ENCODE results near the gene ARHGEF10L.
A peak's percentile ranks its signal among the peaks of the same experiment; 100 is the strongest.
"Not testable (repeated sequence)": the region's sequence is repeated elsewhere in the genome, so short reads cannot be mapped to it uniquely, and the experiment has no call there.

The ARHGEF10L gene

DNA sequence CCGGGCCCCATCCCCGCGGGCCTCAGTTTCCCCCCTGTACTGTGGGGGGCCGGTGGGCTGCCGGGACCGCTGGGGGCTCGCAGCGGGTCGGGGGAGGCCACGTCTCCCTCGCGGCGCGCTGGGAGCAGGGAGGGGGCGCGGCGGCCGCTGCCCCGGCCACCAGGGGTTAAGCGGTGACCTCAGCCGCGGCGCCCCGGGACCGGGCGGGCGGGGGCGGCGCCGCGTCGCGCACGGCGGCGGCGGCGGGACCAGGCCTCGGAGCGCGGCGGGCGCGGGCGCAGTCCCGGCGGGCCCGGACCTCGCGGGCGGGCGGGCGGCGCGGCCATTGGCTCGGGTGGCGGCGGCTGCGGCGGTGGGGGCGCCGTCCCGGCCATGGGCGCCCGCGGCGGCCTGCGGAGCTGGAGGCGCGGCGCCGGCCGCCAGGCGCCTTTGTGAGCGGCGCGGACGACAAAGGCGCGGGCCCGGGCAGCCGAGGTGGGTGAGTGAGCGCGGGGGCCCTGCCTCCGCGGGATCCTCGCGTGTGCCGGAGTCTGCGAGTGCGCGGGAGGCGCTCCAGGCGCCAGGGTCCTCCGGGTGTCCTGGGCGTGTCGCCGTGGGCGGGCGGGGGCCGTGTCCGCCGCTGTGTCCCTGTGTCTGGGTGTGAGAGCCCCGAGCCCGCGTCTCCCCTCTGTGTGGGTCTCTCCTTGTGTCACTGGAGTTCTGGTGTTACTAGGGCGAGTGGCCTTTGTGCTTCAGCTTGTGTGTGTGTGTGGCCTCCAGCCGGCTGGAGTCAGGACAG is at the start of gene ARHGEF10L:
ARHGEF10L (plus strand) TSS at position 222 of the 778 bp plus-strand sequence. CDS start 40,898 bp downstream, outside the sequence.
- no peak for DNase-seq (ENCODE audit: low read depth, low spot score)

- DNase-seq (ENCODE audit: low read depth, low spot score) = not testable (repeated sequence)
Measured at GRCh38 chr1:17489768-17490417, 49.6 kb upstream of the ARHGEF10L start.

DNA sequence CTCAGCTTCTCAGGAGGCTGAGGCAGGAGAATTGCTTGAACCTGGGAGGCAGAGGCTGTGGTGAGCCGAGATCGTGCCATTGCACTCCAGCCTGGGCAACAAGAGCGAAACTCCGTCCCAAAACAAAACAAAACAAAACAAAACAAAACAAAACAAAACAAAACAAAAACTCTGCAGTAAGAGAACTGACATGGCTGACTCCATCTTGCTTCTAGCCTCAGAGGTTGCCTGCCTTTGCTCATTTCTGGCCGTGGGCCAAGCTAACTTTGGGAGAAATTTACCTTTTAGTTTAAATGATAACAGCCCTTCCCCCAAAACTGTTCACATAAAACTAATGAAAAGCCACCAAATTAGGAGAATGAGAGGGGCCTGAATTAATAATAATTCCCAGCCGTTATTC is 48.8 kb upstream of the ARHGEF10L start:
- not testable (repeated sequence) for DNase-seq (ENCODE audit: low read depth, low spot score)

DNA sequence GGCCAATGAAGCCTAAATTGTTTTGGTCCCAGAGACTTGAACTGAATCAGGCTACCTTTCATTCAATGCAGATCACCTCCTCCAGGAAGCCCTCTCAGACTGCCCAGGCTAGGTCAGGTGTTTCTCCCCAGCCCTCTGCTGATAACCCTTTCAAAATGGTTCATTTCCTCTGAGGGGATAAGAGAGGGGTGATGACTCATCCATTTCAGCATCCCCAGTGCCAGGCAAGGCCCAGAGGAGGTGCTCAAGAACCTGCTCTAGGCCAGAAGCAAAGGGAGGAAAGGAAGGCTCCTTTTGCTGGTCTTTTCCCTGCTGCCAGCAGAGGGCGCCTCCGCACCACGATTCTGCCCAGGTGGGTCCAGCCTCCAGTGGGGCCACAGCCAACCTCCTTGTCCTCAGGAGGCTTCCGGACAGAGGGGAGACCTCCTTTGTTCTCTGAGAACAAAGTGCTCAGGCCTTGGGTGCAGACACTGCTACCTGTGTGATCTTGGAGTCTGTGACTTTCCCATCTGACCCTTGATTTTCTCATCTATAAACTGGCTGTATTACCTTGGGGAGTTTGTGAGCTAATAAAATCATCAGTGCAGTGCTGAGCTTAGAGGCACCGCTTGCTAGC is 45.3 kb upstream of the ARHGEF10L start:
- no peak for DNase-seq (ENCODE audit: low read depth, low spot score)

- DNase-seq (ENCODE audit: low read depth, low spot score) = no peak
Measured at GRCh38 chr1:17496419-17496818, 43.1 kb upstream of the ARHGEF10L start.

DNA sequence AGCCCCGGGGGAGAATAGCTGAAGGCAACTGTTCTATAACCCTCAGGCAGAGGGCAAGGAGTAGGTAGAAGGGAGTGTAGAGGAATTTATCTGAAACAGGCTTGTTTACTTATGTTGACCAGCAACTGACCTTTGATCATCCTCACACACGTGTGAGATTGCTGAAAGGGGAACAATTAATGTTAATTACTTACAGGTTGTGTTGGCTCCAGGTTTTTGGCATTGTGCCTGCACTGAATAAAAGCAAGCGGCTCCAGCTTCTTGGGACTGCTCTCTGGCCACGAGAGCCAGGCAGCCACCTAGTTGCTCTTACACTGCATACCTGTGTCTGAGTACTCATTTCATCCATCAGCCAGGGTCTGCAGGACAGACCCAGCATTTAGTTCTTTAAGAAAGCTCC is 41.3 kb upstream of the ARHGEF10L start:
- no peak for DNase-seq (ENCODE audit: low read depth, low spot score)

GRCh38 chr1:17502326-17502778 is 37.1 kb upstream of the ARHGEF10L start:
- peak; percentile 67 for DNase-seq (ENCODE audit: low read depth, low spot score)

GRCh38 chr1:17503146-17503545 is 36.4 kb upstream of the ARHGEF10L start:
- no peak for DNase-seq (ENCODE audit: low read depth, low spot score)

GRCh38 chr1:17507200-17507599 is 32.3 kb upstream of the ARHGEF10L start:
- DNase-seq (ENCODE audit: low read depth, low spot score) = not testable (repeated sequence)

DNA sequence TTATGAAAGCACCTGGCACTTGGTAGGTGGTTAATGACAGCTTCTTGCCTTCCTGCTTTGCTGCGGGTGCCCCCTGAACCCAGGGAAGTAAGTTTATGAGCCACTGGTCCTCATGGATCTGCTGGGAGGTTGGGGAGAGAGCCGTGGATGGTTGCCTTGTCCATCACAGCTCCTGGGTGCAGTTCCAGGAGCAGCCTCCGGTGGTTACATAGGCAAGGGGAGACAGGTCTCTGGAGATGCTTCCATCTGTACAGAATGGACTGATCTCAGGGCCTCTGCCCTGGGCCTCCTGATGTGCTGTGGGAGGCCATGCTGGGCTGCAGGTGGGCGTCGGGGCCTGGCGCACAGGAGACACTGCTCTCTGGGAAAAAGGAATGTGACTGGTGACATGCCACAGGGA is 31.6 kb upstream of the ARHGEF10L start:
- no peak for DNase-seq (ENCODE audit: low read depth, low spot score)

- DNase-seq (ENCODE audit: low read depth, low spot score) = no peak
Measured at GRCh38 chr1:17509363-17509762, 30.1 kb upstream of the ARHGEF10L start.

DNA sequence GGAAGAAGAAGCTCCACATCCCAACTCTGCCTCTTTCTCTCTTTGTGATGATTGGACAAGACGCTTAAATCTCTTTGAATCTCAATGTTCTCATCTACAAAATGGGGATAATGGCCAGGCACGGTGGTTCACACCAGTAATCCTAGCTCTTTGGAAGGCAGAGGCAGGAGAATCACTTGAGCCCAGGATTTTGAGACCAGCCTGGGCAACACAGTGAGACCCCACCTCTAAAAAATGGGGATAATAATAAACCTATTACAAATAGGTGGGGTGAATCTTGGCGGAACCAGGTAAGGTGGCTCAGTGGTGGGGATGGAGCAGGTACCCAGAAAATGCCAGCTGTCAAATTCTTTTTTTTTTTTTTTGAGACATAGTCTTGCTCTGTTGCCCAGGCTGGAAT is 29.4 kb upstream of the ARHGEF10L start:
- no peak for DNase-seq (ENCODE audit: low read depth, low spot score)

DNA sequence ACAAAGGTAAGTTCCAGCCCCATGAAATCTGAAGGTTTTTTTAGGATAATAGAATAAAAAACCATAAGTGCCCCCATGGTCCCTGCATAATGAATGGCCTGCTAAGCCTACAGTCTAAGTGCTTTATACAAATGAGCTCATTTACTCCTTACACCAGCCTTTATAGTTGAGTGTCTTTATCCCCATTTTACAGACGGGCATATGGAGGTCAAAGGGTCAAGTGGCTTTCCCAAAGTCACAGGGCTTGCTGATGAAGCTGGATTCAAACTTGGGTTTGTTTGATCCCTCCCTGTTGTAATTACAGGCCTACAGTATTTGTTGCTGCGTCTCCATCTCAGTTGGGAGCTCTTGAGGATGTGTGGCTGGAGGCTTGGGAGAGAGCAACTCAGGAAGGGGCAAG is 28.3 kb upstream of the ARHGEF10L start:
- no peak for DNase-seq (ENCODE audit: low read depth, low spot score)

GRCh38 chr1:17513131-17513530 is 26.4 kb upstream of the ARHGEF10L start:
- no peak for DNase-seq (ENCODE audit: low read depth, low spot score)

DNA sequence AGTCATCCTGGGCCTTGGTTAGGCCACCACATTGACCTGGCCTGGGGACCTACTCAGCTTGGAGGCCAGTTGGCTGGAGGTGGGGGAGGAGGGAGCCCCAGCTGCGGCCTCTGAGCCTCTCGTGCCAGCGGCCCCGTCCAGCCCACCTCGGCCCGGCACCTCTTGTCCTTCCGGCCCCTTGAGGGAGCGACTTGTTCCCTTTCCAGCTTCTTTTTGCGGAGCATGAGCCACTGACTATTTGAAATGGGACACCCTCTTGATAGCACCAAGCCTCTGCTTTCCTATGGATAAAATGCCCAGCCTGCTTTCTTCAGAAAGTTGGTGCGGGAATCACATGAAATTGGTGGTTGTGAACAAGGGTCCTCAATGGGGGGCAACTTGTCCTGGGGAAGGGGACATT is 24.7 kb upstream of the ARHGEF10L start:
- DNase-seq (ENCODE audit: low read depth, low spot score) = no peak

DNA sequence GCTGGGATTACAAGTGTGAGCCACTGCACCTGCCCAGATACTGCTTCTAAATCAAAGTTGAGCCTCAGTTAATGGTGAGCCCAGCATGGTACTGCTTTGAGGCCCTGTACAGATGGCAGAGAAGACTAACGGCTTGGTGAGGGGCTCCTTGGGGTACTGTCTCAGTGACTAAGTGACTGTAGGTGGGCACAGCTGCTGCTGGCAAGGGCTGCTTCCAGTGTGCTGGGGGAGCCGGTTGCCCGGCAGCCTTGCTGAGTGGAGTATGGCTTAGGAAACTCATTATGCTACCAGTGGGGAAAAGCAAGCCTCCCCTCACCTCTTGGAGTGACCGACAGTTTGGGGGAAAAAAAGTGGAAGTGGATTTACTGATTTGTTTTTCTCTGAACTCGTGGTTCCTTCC is 23.6 kb upstream of the ARHGEF10L start:
- DNase-seq (ENCODE audit: low read depth, low spot score) = no peak

- DNase-seq (ENCODE audit: low read depth, low spot score) = no peak
Measured at GRCh38 chr1:17516303-17517214, 22.9 kb upstream of the ARHGEF10L start.

DNA sequence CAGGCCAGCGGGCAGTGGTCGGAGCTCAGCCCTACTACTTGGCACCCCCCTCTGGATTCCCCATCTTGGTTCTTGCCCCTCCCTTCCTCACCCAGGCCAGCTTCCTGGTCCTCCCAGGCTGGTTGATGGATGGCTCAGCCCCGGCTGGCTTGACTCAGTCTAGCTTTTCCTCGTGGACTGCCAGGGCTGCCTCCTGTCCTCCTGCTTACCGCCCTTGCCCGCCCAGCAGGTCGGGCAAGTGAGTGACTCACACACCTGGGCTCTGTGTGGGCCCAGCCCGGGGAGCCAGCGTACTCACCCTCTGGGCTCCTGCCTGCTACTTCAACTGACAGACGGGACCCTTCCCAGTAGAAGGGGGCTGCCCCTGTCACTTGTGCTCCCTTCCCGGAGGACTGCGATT is 19.5 kb upstream of the ARHGEF10L start:
- DNase-seq (ENCODE audit: low read depth, low spot score) = no peak

DNA sequence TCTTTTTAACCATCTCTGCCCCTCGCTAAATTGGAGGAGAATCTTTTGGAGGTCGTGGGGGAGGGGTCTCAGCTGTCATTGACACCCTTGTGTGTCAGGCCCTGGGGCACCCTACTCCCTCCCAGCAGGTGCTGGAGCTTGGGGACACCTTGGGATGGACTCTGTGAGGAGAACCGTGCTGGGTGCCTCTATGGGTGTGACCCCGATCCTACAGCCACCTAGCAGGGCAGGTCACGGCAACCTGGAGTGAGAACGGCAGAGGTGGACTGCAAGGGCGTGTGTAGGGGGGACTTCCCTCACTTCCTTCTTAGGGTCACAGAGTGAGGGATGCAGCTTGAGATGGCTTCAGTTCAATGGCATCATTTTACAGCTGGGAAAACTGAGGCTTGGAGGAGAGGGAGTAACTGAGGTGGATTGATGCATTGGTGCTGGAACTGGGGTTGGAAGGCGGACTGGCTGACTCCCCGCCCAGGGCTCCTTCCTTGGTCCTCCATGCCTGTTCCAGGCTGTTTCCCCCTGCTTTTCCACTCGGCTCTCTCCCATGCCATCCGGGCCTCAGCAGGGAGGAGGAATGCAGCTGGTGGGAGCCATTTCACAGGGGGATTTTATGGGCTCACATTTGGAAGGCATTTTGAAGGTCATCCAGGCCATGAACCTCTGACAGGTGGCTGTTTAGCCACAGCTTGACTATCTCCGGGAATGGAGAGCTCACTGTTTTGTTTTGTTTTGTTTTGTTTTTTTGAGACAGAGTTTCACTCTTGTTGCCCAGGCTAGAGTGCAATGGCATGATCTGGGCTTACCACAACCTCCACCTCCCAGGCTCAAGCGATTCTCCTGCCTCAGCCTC is 18.8 kb upstream of the ARHGEF10L start:
- no peak for DNase-seq (ENCODE audit: low read depth, low spot score)

- no peak for DNase-seq (ENCODE audit: low read depth, low spot score)
Measured at GRCh38 chr1:17521946-17522612, 17.4 kb upstream of the ARHGEF10L start.
